HG02642 (cell line): Measurements from ENCODE around the gene ZNF558.
"Not testable (repeated sequence)": the region's sequence is repeated elsewhere in the genome, so short reads cannot be mapped to it uniquely, and the experiment has no call there.

ENCODE experiments used
- ATAC-seq: cut with Tn5 transposase; IDR thresholded peaks from one replicate; pipeline ENCODE4 v1.9.1; 2021; ENCODE audit warnings: mild to moderate bottlenecking; ENCODE audit not compliant: unreplicated experiment, poor library complexity

The ZNF558 gene

GRCh38 chr19:8811315-8812172 is 20.6 kb downstream of the ZNF558 start:
- no peak for ATAC-seq

GRCh38 chr19:8806661-8807060 is 25.4 kb downstream of the ZNF558 start:
- ATAC-seq, result no peak

- no peak for ATAC-seq
Observed at GRCh38 chr19:8794823-8795222, 37.3 kb downstream of the ZNF558 start.

- ATAC-seq, result not testable (repeated sequence)
Observed at GRCh38 chr19:8773587-8773986, 58.5 kb downstream of the ZNF558 start.

GRCh38 chr19:8769265-8769664 is 62.8 kb downstream of the ZNF558 start:
- ATAC-seq, result not testable (repeated sequence)

- ATAC-seq, result not testable (repeated sequence)
Observed at GRCh38 chr19:8767257-8767656, 64.8 kb downstream of the ZNF558 start.
